Kidney (tissue), 14 donors: ENCODE measurements around the gene ZNF512B. TPM values are rescaled to one million over a fixed set of nuclear protein-coding genes. Genes with fewer than 3 reads are reported as not detected.

Experiments
- DNase-seq, 5 donors: peaks; one replicate each; pipeline ENCODE4 v3.0.0-alpha.2; 2013 to 2020
- FAIRE-seq: peaks from 2 replicates; lab custom pipeline; 2012; peaks lifted over from hg19 to GRCh38; lab: Jason Lieb, UNC
- H3K27ac ChIP-seq, 2 donors: one replicate each; pipeline ENCODE4 v1.7.0; 2013; ENCODE audit warnings: low read depth in 2 of 2, low read length in 2 of 2, inconsistent platforms in 1 of 2
- H3K27me3 ChIP-seq: one replicate; pipeline ENCODE4 v1.7.1; 2013; ENCODE audit warnings: low read length, inconsistent platforms; ENCODE audit not compliant: control insufficient read depth, insufficient read depth
- H3K36me3 ChIP-seq, 3 donors: one replicate each; pipeline versions ENCODE4 v1.7.0 to v1.7.1; 2013; ENCODE audit warnings: low read length in 3 of 3, control low read depth in 1 of 3, inconsistent platforms in 1 of 3; ENCODE audit not compliant: insufficient read depth in 3 of 3, control insufficient read depth in 2 of 3
- H3K4me1 ChIP-seq, 3 donors: one replicate each; pipeline versions ENCODE4 v1.7.0 to v1.7.1; 2013; ENCODE audit warnings: low read length in 3 of 3, inconsistent platforms in 1 of 3, low read depth in 1 of 3; ENCODE audit not compliant: control insufficient read depth in 2 of 3, insufficient read depth in 2 of 3
- H3K4me3 ChIP-seq, 3 donors: one replicate each; pipeline versions ENCODE4 v1.7.0 to v1.8.1; 2013; ENCODE audit warnings: low read length in 3 of 3, control low read depth in 1 of 3, inconsistent platforms in 1 of 3
- H3K9ac ChIP-seq, 3 donors: one replicate each; pipeline versions ENCODE4 v1.7.0 to v1.7.1; 2013; ENCODE audit warnings: low read length in 3 of 3, control low read depth in 1 of 3, inconsistent platforms in 1 of 3
- H3K9me3 ChIP-seq, 3 donors: one replicate each; pipeline versions ENCODE4 v1.7.0 to v1.7.1; 2013; ENCODE audit warnings: low read length in 3 of 3, control low read depth in 1 of 3, inconsistent platforms in 1 of 3; ENCODE audit not compliant: control insufficient read depth in 2 of 3, insufficient read depth in 1 of 3
- intact Hi-C: fragments of 100-400 bp; cut with DNase I; formaldehyde crosslinking; loops from one replicate; pipeline ENCODE4 v1.11.1; 2022
- microRNA-seq: library from miRNA; unstranded; fragments of <30 nt; microRNA quantifications from one replicate; pipeline ENCODE4 v1.2.0, GENCODE V29; 2020
- polyA plus RNA-seq: library from polyadenylated mRNA; stranded (reverse); fragments of 350-450 nt; fragmentation: Illumina TruSeq; extraction: RNeasy Lipid Tissue Mini Kit (QIAGEN cat#74804); gene quantifications from one replicate; pipeline ENCODE4 v1.2.3, GENCODE V29; 2014; ENCODE audit warnings: low read depth, low replicate concordance; ENCODE audit not compliant: insufficient read depth
- total RNA-seq: library from RNA; stranded (reverse); fragmentation: NEBNext Ultra II Directional; extraction: Animal tissue kit (Norgen Biotek cat#: 25700); gene quantifications from one replicate; pipeline ENCODE4 v1.2.1, GENCODE V29; 2021
- TF ChIP-seq, protein P1 (sequence below): IDR thresholded peaks from 3 replicates; pipeline ENCODE4 v1.5.1; 2012; ENCODE audit warnings: mild to moderate bottlenecking, moderate library complexity, borderline replicate concordance; ENCODE audit not compliant: insufficient read depth; ENCODE audit errors: extremely low read depth
- donor health status: control.
- donor health status: control.
- donor health status: control.
- donor health status: control.
- donor health status: control.
- donor health status: DM: yes; HTN: yes; CAD: no.
- donor health status: Normal renal cell carcinoma (clear cell type).

ZNF512B gene
- total and polyA plus RNA-seq, 2 donors from 2014 or later: 8.6 to 19.2 TPM

DNA sequence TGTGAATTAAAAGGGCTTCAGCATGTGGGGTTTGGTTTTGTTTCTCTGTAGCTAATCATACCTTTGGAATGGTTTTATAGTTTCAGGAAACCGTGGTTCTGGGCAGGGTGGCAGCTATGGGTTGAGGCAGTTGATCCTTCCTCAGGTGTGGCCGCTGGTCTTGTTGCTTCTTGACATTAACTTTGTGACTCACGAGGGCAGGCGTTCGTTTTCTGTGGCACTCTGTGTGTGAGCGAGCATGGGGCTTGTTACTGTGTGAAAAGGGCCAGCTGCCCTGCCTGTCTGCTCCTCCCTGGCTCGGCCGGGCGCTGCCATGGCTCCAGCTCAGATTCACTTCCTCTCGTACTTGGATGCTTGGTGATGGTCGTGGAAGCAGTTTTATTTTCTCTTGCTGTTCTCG is 58.6 kb downstream of the ZNF512B start:
- no peaks in the 10 kb centered on the region for H3K9me3 ChIP-seq
- intact Hi-C loops: no loop called here
- H3K4me3 ChIP-seq: no peak overlapping the region
- no peak overlapping the region for H3K9ac ChIP-seq
- peaks cover 0 to 17% (median 4%) of the 10 kb centered on the region in 3 donors for H3K4me1 ChIP-seq
- FAIRE-seq: no peak
- TF ChIP-seq, protein P1, sequence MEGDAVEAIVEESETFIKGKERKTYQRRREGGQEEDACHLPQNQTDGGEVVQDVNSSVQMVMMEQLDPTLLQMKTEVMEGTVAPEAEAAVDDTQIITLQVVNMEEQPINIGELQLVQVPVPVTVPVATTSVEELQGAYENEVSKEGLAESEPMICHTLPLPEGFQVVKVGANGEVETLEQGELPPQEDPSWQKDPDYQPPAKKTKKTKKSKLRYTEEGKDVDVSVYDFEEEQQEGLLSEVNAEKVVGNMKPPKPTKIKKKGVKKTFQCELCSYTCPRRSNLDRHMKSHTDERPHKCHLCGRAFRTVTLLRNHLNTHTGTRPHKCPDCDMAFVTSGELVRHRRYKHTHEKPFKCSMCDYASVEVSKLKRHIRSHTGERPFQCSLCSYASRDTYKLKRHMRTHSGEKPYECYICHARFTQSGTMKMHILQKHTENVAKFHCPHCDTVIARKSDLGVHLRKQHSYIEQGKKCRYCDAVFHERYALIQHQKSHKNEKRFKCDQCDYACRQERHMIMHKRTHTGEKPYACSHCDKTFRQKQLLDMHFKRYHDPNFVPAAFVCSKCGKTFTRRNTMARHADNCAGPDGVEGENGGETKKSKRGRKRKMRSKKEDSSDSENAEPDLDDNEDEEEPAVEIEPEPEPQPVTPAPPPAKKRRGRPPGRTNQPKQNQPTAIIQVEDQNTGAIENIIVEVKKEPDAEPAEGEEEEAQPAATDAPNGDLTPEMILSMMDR: no peak
- H3K27ac ChIP-seq: peak overlapping the region in 1 of 2 donors; percentile 5
- no peaks in the 10 kb centered on the region for H3K27me3 ChIP-seq
- DNase-seq: peak in 2 of 5 donors; percentile 29 to 48
- no peaks in the 10 kb centered on the region for H3K36me3 ChIP-seq

DNA sequence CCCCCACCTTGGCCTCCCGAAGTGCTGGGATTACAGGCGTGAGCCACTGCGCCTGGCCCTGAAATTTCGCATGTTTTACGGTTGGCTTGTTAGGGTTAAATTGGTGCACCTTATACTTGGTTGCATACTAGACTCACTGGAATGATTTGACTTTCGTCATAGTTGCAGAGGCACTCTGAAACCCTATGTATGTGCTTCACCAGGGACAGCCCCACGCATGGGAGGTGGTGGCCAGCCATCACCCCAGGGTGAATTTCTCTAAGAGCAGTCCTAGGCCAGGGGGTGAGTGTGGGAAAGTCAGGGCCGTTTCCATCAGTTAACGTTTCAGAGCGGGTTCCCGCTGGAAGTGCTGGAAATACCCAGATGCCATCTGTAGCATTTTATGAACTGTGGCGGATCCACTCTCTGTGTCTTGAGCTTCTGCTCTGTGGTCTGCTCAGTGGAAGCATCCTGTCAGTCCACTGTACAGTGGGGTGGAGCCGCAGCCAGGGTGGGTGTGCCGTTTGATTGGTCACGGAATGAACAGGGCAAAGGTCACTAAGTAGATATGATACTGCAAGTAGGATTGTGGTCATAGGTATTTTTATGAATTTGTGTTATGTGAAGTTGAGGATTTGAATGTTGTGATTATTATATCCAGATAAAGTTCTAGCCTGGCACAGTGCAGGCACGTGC is 61.6 kb downstream of the ZNF512B start:
- H3K4me3 ChIP-seq: no peak overlapping the region

More for the DNA sequence above, 61.6 kb downstream of the ZNF512B start:
- Histone ChIP-seq H3K9me3 (no peaks in the 10 kb centered on the region), H3K9ac (no peak overlapping the region), H3K27ac (no peak overlapping the region), H3K36me3 (no peaks in the 10 kb centered on the region), H3K27me3 (no peaks in the 10 kb centered on the region), H3K4me1 (peaks cover 0 to 14% (median 4%) of the 10 kb centered on the region in 3 donors)
- FAIRE-seq (no peak), DNase-seq (no peak)
- TF ChIP-seq, protein P1: no peak
- intact Hi-C loops: no loop called here

Small RNA genes within 50 kb of the gene (microRNA-seq; reads per million reads assigned to microRNA genes)
- gene MIR1914 (not detected), gene MIR647 (not detected), gene MIR941-1 (not detected), gene MIR941-2 (not detected), gene MIR941-3 (not detected), gene MIR941-4 (not detected), gene MIR941-5 (not detected)

Other genes with a start within 250 kb of the ZNF512B start
- gene LIME1, start 233.3 kb downstream of the ZNF512B start, total RNA-seq: 12.1 TPM
- gene LIME1, start 233.3 kb downstream of the ZNF512B start, polyA plus RNA-seq: 114 TPM
- 154 TPM for gene SLC2A4RG, start 230.2 kb downstream of the ZNF512B start, total RNA-seq
- gene SLC2A4RG, start 230.2 kb downstream of the ZNF512B start, polyA plus RNA-seq: 171 TPM
- gene ZBTB46, start 138.7 kb downstream of the ZNF512B start, total RNA-seq: 24.0 TPM
- 4.5 TPM for gene ZBTB46, start 138.7 kb downstream of the ZNF512B start, polyA plus RNA-seq
- gene ABHD16B, start 108.4 kb downstream of the ZNF512B start, total RNA-seq: not detected
- not detected for gene ABHD16B, start 108.4 kb downstream of the ZNF512B start, polyA plus RNA-seq
- gene TPD52L2, start 104.7 kb downstream of the ZNF512B start, total RNA-seq: 78.0 TPM
- gene TPD52L2, start 104.7 kb downstream of the ZNF512B start, polyA plus RNA-seq: 73.1 TPM
- gene DNAJC5, start 74.8 kb downstream of the ZNF512B start, total RNA-seq: 52.3 TPM
- gene DNAJC5, start 74.8 kb downstream of the ZNF512B start, polyA plus RNA-seq: 24.4 TPM
- gene UCKL1, start 13.5 kb downstream of the ZNF512B start, total RNA-seq: 39.8 TPM
- 39.3 TPM for gene UCKL1, start 13.5 kb downstream of the ZNF512B start, polyA plus RNA-seq
- 7.9 TPM for gene SAMD10, start 9.7 kb upstream of the ZNF512B start, total RNA-seq
- gene SAMD10, start 9.7 kb upstream of the ZNF512B start, polyA plus RNA-seq: 8.5 TPM
- gene PRPF6, start 11.2 kb upstream of the ZNF512B start, total RNA-seq: 73.3 TPM
- gene PRPF6, start 11.2 kb upstream of the ZNF512B start, polyA plus RNA-seq: 51.3 TPM
- 2.4 TPM for gene C20orf204, start 66.3 kb upstream of the ZNF512B start, total RNA-seq
- gene C20orf204, start 66.3 kb upstream of the ZNF512B start, polyA plus RNA-seq: 0.75 TPM
- 56.7 TPM for gene SOX18, start 79.7 kb upstream of the ZNF512B start, total RNA-seq
- 36.5 TPM for gene SOX18, start 79.7 kb upstream of the ZNF512B start, polyA plus RNA-seq
- 53.8 TPM for gene TCEA2, start 93.3 kb upstream of the ZNF512B start, total RNA-seq
- gene TCEA2, start 93.3 kb upstream of the ZNF512B start, polyA plus RNA-seq: 90.9 TPM
- gene RGS19, start 109.6 kb upstream of the ZNF512B start, total RNA-seq: 20.2 TPM
- gene RGS19, start 109.6 kb upstream of the ZNF512B start, polyA plus RNA-seq: 6.8 TPM
- 1.2 TPM for gene OPRL1, start 110.2 kb upstream of the ZNF512B start, total RNA-seq
- 0.39 TPM for gene OPRL1, start 110.2 kb upstream of the ZNF512B start, polyA plus RNA-seq
- gene LKAAEAR1, start 114.5 kb upstream of the ZNF512B start, total RNA-seq: 0.31 TPM
- not detected for gene LKAAEAR1, start 114.5 kb upstream of the ZNF512B start, polyA plus RNA-seq
- not detected for gene NPBWR2, start 137.6 kb upstream of the ZNF512B start, total RNA-seq
- gene NPBWR2, start 137.6 kb upstream of the ZNF512B start, polyA plus RNA-seq: not detected
- not detected for gene MYT1, start 194.5 kb upstream of the ZNF512B start, total RNA-seq
- gene MYT1, start 194.5 kb upstream of the ZNF512B start, polyA plus RNA-seq: not detected